NCI-H2227 (cell line): Measurements from ENCODE around the gene MXD4.
"Not testable (repeated sequence)": the region's sequence is repeated elsewhere in the genome, so short reads cannot be mapped to it uniquely, and the experiment has no call there.

Experiments
- DNase-seq: peaks from one replicate; lab custom pipeline; 2025; ENCODE audit not compliant: unreplicated experiment; lab: John Stamatoyannopoulos, UW

MXD4 gene

GRCh38 chr4:2275546-2276251 is 13.8 kb upstream of the MXD4 start:
- no peak for DNase-seq

- not testable (repeated sequence) for DNase-seq
These were observed 13.1 kb upstream of the MXD4 start for GRCh38 chr4:2275044-2275397.

- no peak for DNase-seq
These were observed 12.6 kb upstream of the MXD4 start for GRCh38 chr4:2274320-2275043.

- no peak for DNase-seq
These were observed 11.9 kb upstream of the MXD4 start for GRCh38 chr4:2273657-2274319.

- no peak for DNase-seq
These were observed 11.3 kb upstream of the MXD4 start for GRCh38 chr4:2273221-2273620.

- DNase-seq, result no peak
These were observed 10.9 kb upstream of the MXD4 start for GRCh38 chr4:2272828-2273120.

- DNase-seq, result no peak
These were observed 10.3 kb upstream of the MXD4 start for GRCh38 chr4:2272026-2272827.

- no peak for DNase-seq
These were observed 9.5 kb upstream of the MXD4 start for GRCh38 chr4:2271279-2272025.

- DNase-seq, result no peak
These were observed 8.6 kb upstream of the MXD4 start for GRCh38 chr4:2270341-2271165.

- DNase-seq, result no peak
These were observed 7.8 kb upstream of the MXD4 start for GRCh38 chr4:2269618-2270163.

GRCh38 chr4:2269206-2269531 is 7.3 kb upstream of the MXD4 start:
- no peak for DNase-seq

GRCh38 chr4:2268357-2269205 is 6.7 kb upstream of the MXD4 start:
- no peak for DNase-seq

GRCh38 chr4:2267841-2268240 is 5.9 kb upstream of the MXD4 start:
- no peak for DNase-seq

- DNase-seq, result no peak
These were observed 5.5 kb upstream of the MXD4 start for GRCh38 chr4:2267320-2267811.

GRCh38 chr4:2266821-2267220 is 4.9 kb upstream of the MXD4 start:
- DNase-seq, result no peak

GRCh38 chr4:2266181-2266580 is 4.3 kb upstream of the MXD4 start:
- DNase-seq, result no peak

GRCh38 chr4:2265113-2266110 is 3.5 kb upstream of the MXD4 start:
- no peak for DNase-seq
